Measurements from ENCODE around the gene RTF1.

The RTF1 gene

GRCh38 chr15:41507820-41508290 lies 91.0 kb downstream of the RTF1 start:
- no peak for FAIRE-seq

- no peak for FAIRE-seq
These were observed 93.8 kb downstream of the RTF1 start for GRCh38 chr15:41510728-41511127.

- FAIRE-seq = no peak
These were observed 94.5 kb downstream of the RTF1 start for GRCh38 chr15:41511331-41511898.

GRCh38 chr15:41511899-41512369 lies 95.0 kb downstream of the RTF1 start:
- FAIRE-seq = no peak

GRCh38 chr15:41512512-41512939 lies 95.6 kb downstream of the RTF1 start:
- no peak for FAIRE-seq

- no peak for FAIRE-seq
These were observed 96.1 kb downstream of the RTF1 start for GRCh38 chr15:41512940-41513505.

- FAIRE-seq = no peak
These were observed 96.8 kb downstream of the RTF1 start, which contains the start of gene LTK for GRCh38 chr15:41513506-41514227. TSS of gene LTK (minus strand) at chr15:41513827. CDS start at chr15:41513709, 118 bp downstream.

- FAIRE-seq = no peak
These were observed 101.1 kb downstream of the RTF1 start for GRCh38 chr15:41517895-41518449.

- no peak for FAIRE-seq
These were observed 103.7 kb downstream of the RTF1 start for GRCh38 chr15:41520636-41521035.

- no peak for FAIRE-seq
These were observed 104.7 kb downstream of the RTF1 start for GRCh38 chr15:41521614-41522013.

- FAIRE-seq = no peak
These were observed 106.2 kb downstream of the RTF1 start for GRCh38 chr15:41523097-41523496.

GRCh38 chr15:41530363-41530956 lies 113.6 kb downstream of the RTF1 start:
- FAIRE-seq = no peak
